ENCODE data around the gene SERINC4. TPM values are rescaled to one million over a fixed set of nuclear protein-coding genes. Genes with fewer than 3 reads are reported as not detected.

Gene SERINC4
- polyA plus RNA-seq, 1 of the 3 experiments (the other 2 are of a cell fraction) = 0.05 TPM

GRCh38 chr15:43794269-43795037, 5.6 kb downstream of the SERINC4 start:
- peak overlapping the region; percentile 100; the same call in 1 of the 2 replicates for H3K9ac ChIP-seq
- CTCF ChIA-PET = interaction anchor here (0.7 to 4.1 kb wide), 2 partner anchors 25 to 413 kb away, joined by 3 to 14 read pairs; no protein-coding TSS in a partner anchor
- peaks cover 38% of the 10 kb centered on the region for H3K79me2 ChIP-seq (ENCODE audit: insufficient read depth)
- H2AFZ ChIP-seq (ENCODE audit: low read depth) = no peak overlapping the region
- TF ChIP-seq POLR2AphosphoS5 (IDR thresholded peaks at IDR 0.05; ENCODE audit: low read depth, low read length) = no peak
- TF ChIP-seq, protein P1, sequence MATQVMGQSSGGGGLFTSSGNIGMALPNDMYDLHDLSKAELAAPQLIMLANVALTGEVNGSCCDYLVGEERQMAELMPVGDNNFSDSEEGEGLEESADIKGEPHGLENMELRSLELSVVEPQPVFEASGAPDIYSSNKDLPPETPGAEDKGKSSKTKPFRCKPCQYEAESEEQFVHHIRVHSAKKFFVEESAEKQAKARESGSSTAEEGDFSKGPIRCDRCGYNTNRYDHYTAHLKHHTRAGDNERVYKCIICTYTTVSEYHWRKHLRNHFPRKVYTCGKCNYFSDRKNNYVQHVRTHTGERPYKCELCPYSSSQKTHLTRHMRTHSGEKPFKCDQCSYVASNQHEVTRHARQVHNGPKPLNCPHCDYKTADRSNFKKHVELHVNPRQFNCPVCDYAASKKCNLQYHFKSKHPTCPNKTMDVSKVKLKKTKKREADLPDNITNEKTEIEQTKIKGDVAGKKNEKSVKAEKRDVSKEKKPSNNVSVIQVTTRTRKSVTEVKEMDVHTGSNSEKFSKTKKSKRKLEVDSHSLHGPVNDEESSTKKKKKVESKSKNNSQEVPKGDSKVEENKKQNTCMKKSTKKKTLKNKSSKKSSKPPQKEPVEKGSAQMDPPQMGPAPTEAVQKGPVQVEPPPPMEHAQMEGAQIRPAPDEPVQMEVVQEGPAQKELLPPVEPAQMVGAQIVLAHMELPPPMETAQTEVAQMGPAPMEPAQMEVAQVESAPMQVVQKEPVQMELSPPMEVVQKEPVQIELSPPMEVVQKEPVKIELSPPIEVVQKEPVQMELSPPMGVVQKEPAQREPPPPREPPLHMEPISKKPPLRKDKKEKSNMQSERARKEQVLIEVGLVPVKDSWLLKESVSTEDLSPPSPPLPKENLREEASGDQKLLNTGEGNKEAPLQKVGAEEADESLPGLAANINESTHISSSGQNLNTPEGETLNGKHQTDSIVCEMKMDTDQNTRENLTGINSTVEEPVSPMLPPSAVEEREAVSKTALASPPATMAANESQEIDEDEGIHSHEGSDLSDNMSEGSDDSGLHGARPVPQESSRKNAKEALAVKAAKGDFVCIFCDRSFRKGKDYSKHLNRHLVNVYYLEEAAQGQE (IDR thresholded peaks at IDR 0.05; ENCODE audit: low read depth, low read length) = peak; percentile 90
- H3K36me3 ChIP-seq (replicated peaks in 1 of 2; ENCODE audit: control insufficient read depth in 1 of 2, insufficient read depth in 2 of 2, low read length in 1 of 2) = peaks cover 37 to 46% of the 10 kb centered on the region in 2 experiments
- POLR2A ChIA-PET = no interaction called here
- no peaks in the 10 kb centered on the region for H3K9me3 ChIP-seq
- no peak for DNase-seq
- no peaks in the 10 kb centered on the region for H3K27me3 ChIP-seq (ENCODE audit: insufficient read depth)
- H3K27ac ChIP-seq (ENCODE audit: low read depth in 2 of 2, low read length in 1 of 2) = peak overlapping the region in 1 of 2 experiments; percentile 48; a peak in 2 of 4 replicates
- H3K9me2 ChIP-seq = no peaks in the 10 kb centered on the region
- H4K20me1 ChIP-seq (ENCODE audit: insufficient read depth) = peaks cover 28% of the 10 kb centered on the region
- H3K4me2 ChIP-seq = peak overlapping the region; percentile 99
- H3F3A ChIP-seq (replicated peaks; ENCODE audit: insufficient read depth) = peaks cover 47% of the 10 kb centered on the region
- H3K4me3 ChIP-seq (ENCODE audit: low read depth in 2 of 2, low read length in 1 of 2) = peak overlapping the region in 1 of 2 experiments; percentile 99; a peak in 2 of 4 replicates
- H3K4me1 ChIP-seq (ENCODE audit: control insufficient read depth in 1 of 2, insufficient read depth in 2 of 2, low read depth in 1 of 2, low read length in 1 of 2) = peaks cover 20 to 21% of the 10 kb centered on the region in 2 experiments; a peak in 3 of 4 replicates
- 86% methylated on average over 8 of the region's 9 CpGs for WGBS (ENCODE audit: low lambda C conversion rate)

GRCh38 chr15:43793647-43794046, 6.4 kb downstream of the SERINC4 start:
- Histone ChIP-seq H3K9ac (peak overlapping the region; percentile 100; the same call in 1 of the 2 replicates), H3K4me1 (ENCODE audit: control insufficient read depth in 1 of 2, insufficient read depth in 2 of 2, low read depth in 1 of 2, low read length in 1 of 2) (peaks cover 18 to 20% of the 10 kb centered on the region in 2 experiments; a peak in 3 of 4 replicates), H3K36me3 (replicated peaks in 1 of 2; ENCODE audit: control insufficient read depth in 1 of 2, insufficient read depth in 2 of 2, low read length in 1 of 2) (peaks cover 37 to 38% of the 10 kb centered on the region in 2 experiments), H3K4me2 (peak overlapping the region; percentile 99), H3K9me2 (no peaks in the 10 kb centered on the region), H2AFZ (ENCODE audit: low read depth) (no peak overlapping the region), H3K79me2 (ENCODE audit: insufficient read depth) (peaks cover 38% of the 10 kb centered on the region), H4K20me1 (ENCODE audit: insufficient read depth) (peaks cover 28% of the 10 kb centered on the region), H3F3A (replicated peaks; ENCODE audit: insufficient read depth) (peaks cover 47% of the 10 kb centered on the region), H3K9me3 (no peaks in the 10 kb centered on the region), H3K27ac (ENCODE audit: low read depth in 2 of 2, low read length in 1 of 2) (peak overlapping the region; percentile 17 to 48; a peak in 3 of 4 replicates), H3K27me3 (ENCODE audit: insufficient read depth) (no peaks in the 10 kb centered on the region), H3K4me3 (ENCODE audit: low read depth in 2 of 2, low read length in 1 of 2) (peak overlapping the region; percentile 76 to 99)
- ChIA-PET POLR2A (interaction anchor here (1.4 kb wide), 1 partner anchor 31 kb away, joined by 3 read pairs; the partner anchor contains the start of gene MFAP1), CTCF (interaction anchor here (2.4 to 4.1 kb wide), 2 partner anchors 16 to 25 kb away, joined by 7 to 14 read pairs; partner anchors contain the start of gene ELL3)
- WGBS (ENCODE audit: low lambda C conversion rate) = 90% methylated on average over 9 of the region's 10 CpGs
- TF ChIP-seq MXI1 (IDR thresholded peaks at IDR 0.05; ENCODE audit: low read depth, low read length) = no peak
- TF ChIP-seq PBX3 (IDR thresholded peaks at IDR 0.05) = no peak
- TF ChIP-seq NRF1 (IDR thresholded peaks at IDR 0.05; ENCODE audit: low read depth, low read length) = no peak
- TF ChIP-seq, protein P1 (IDR thresholded peaks at IDR 0.05; ENCODE audit: low read depth, low read length) = no peak
- no peak for TF ChIP-seq POLR2AphosphoS5 (IDR thresholded peaks at IDR 0.05; ENCODE audit: low read depth, low read length)
- TF ChIP-seq, protein P2, sequence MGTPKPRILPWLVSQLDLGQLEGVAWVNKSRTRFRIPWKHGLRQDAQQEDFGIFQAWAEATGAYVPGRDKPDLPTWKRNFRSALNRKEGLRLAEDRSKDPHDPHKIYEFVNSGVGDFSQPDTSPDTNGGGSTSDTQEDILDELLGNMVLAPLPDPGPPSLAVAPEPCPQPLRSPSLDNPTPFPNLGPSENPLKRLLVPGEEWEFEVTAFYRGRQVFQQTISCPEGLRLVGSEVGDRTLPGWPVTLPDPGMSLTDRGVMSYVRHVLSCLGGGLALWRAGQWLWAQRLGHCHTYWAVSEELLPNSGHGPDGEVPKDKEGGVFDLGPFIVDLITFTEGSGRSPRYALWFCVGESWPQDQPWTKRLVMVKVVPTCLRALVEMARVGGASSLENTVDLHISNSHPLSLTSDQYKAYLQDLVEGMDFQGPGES (IDR thresholded peaks at IDR 0.05; ENCODE audit: low read depth, low read length) = no peak
- TF ChIP-seq SMC3 (IDR thresholded peaks at IDR 0.05; ENCODE audit: low read depth, low read length) = no peak
- TF ChIP-seq MEF2A (IDR thresholded peaks at IDR 0.05; ENCODE audit: borderline replicate concordance, low read depth) = no peak
- no peak for TF ChIP-seq CTCF (IDR thresholded peaks at IDR 0.05)
- DNase-seq = no peak
